Left forelimb (tissue), 1 donor: Measurements from ENCODE around the gene URGCP.
A peak's percentile ranks its signal among the peaks of the same experiment; 100 is the strongest.
"Not testable (repeated sequence)": the region's sequence is repeated elsewhere in the genome, so short reads cannot be mapped to it uniquely, and the experiment has no call there.

Experiments
- DNase-seq: peaks from one replicate; pipeline ENCODE4 v3.0.0-alpha.2; 2018; ENCODE audit warnings: low spot score

The URGCP gene

GRCh38 chr7:43872406-43873110, 33.8 kb downstream of the URGCP start:
- DNase-seq: no peak

GRCh38 chr7:43871064-43871463, 35.3 kb downstream of the URGCP start:
- DNase-seq: no peak

GRCh38 chr7:43870316-43870715, 36.1 kb downstream of the URGCP start:
- no peak for DNase-seq

- DNase-seq: no peak
These were observed 36.5 kb downstream of the URGCP start for GRCh38 chr7:43869867-43870240.

GRCh38 chr7:43869006-43869866, 37.2 kb downstream of the URGCP start, which contains the start of gene MRPS24:
Gene MRPS24 (minus strand): TSS chr7:43869517. CDS start chr7:43869495, 22 bp downstream.
- peak; percentile 97 for DNase-seq

GRCh38 chr7:43868681-43869005, 37.8 kb downstream of the URGCP start:
- no peak for DNase-seq

GRCh38 chr7:43868181-43868580, 38.2 kb downstream of the URGCP start:
- no peak for DNase-seq

GRCh38 chr7:43865277-43865676, 41.1 kb downstream of the URGCP start:
- no peak for DNase-seq

GRCh38 chr7:43864126-43864525, 42.3 kb downstream of the URGCP start:
- DNase-seq: no peak

- no peak for DNase-seq
These were observed 49.4 kb downstream of the URGCP start for GRCh38 chr7:43856996-43857395.

- DNase-seq: no peak
These were observed 50.1 kb downstream of the URGCP start for GRCh38 chr7:43856316-43856715.

- no peak for DNase-seq
These were observed 51.2 kb downstream of the URGCP start for GRCh38 chr7:43855176-43855575.

- DNase-seq: no peak
These were observed 54.6 kb downstream of the URGCP start for GRCh38 chr7:43851805-43852204.

GRCh38 chr7:43850348-43851116, 55.9 kb downstream of the URGCP start:
- DNase-seq: no peak

GRCh38 chr7:43849047-43849446, 57.3 kb downstream of the URGCP start:
- DNase-seq: no peak

GRCh38 chr7:43847496-43847895, 58.9 kb downstream of the URGCP start:
- DNase-seq: no peak

GRCh38 chr7:43844662-43845061, 61.7 kb downstream of the URGCP start:
- no peak for DNase-seq

- DNase-seq: no peak
These were observed 62.1 kb downstream of the URGCP start for GRCh38 chr7:43844257-43844656.

GRCh38 chr7:43843296-43843695, 63.1 kb downstream of the URGCP start:
- no peak for DNase-seq

GRCh38 chr7:43838201-43838658, 68.2 kb downstream of the URGCP start:
- DNase-seq: no peak

GRCh38 chr7:43834463-43835251, 71.7 kb downstream of the URGCP start:
- DNase-seq: no peak

GRCh38 chr7:43830917-43831316, 75.5 kb downstream of the URGCP start:
- DNase-seq: not testable (repeated sequence)
